Aorta (tissue), 5 donors: ENCODE data around the gene NEXN. TPM values are rescaled to one million over a fixed set of nuclear protein-coding genes. Genes with fewer than 3 reads are reported as not detected.

Experiments
- ATAC-seq: fragments of 200-7000 bp; cut with Tn5 transposase; one replicate; pipeline ENCODE4 v1.9.1; 2022; ENCODE audit warnings: moderate library complexity; ENCODE audit not compliant: low FRiP score
- DNase-seq, 2 donors: peaks; one replicate each; pipeline ENCODE4 v3.0.0-alpha.2; 2020
- H3K27ac ChIP-seq, 2 donors: one replicate each; pipeline ENCODE4 v1.5.1; 2013; ENCODE audit warnings: low read length in 2 of 2, mild to moderate bottlenecking in 2 of 2, moderate library complexity in 2 of 2, control low read depth in 1 of 2, inconsistent platforms in 1 of 2, low read depth in 1 of 2
- H3K27me3 ChIP-seq, 2 donors: one replicate each; pipeline ENCODE4 v1.6.1; 2013; ENCODE audit warnings: control low read depth in 1 of 2, low read length in 1 of 2, mild to moderate bottlenecking in 1 of 2, moderate library complexity in 1 of 2; ENCODE audit not compliant: insufficient read depth in 2 of 2, control insufficient read depth in 1 of 2
- H3K36me3 ChIP-seq, 2 donors: one replicate each; pipeline ENCODE4 v1.6.1; 2013; ENCODE audit warnings: control low read depth in 1 of 2, low read length in 1 of 2, mild to moderate bottlenecking in 1 of 2; ENCODE audit not compliant: insufficient read depth in 2 of 2, control insufficient read depth in 1 of 2
- H3K4me1 ChIP-seq, 2 donors: one replicate each; pipeline ENCODE4 v1.6.1; 2013; ENCODE audit warnings: low read length in 2 of 2, control low read depth in 1 of 2, mild to moderate bottlenecking in 1 of 2, moderate library complexity in 1 of 2; ENCODE audit not compliant: insufficient read depth in 2 of 2, control insufficient read depth in 1 of 2
- H3K4me3 ChIP-seq, 2 donors: one replicate each; pipeline ENCODE4 v1.5.1; 2013; ENCODE audit warnings: low read length in 2 of 2, control low read depth in 1 of 2, mild to moderate bottlenecking in 1 of 2
- H3K9me3 ChIP-seq: one replicate; pipeline ENCODE4 v1.6.1; 2013; ENCODE audit warnings: mild to moderate bottlenecking, low read length; ENCODE audit not compliant: control insufficient read depth
- WGBS, 2 donors: extraction: QIAGEN DNeasy Blood & Tissue Kit; methylation state at CpG; one replicate each; pipeline ENCODE4 v1.1.7; 2013; 5-methylcytosine and 5-hydroxymethylcytosine counted together
- intact Hi-C, 2 donors: fragments of 100-400 bp; cut with DNase I; formaldehyde crosslinking; loops; one replicate each; pipeline versions ENCODE4 v1.14.2 to v1.15.0; 2022
- polyA plus RNA-seq, 2 donors: library from polyadenylated mRNA; stranded (reverse); fragments of 200-250 nt; gene quantifications; one replicate each; pipeline ENCODE4 v1.2.3, GENCODE V29; 2013
- total RNA-seq, 2 donors: library from RNA; stranded (reverse); fragmentation: NEBNext Ultra II Directional; extraction: Animal tissue kit (Norgen Biotek cat#: 25700); gene quantifications; one replicate each; pipeline ENCODE4 v1.2.1, GENCODE V29; 2021
- donor health status: healthy with polysubstance abuse.
- donor health status: Bipolar disorder and iron deficiency.
- donor health status: DM: no; HTN: no; CAD: no.
- donor health status: DM: no; HTN: no; CAD: no.
- donor health status: DM: yes; HTN: yes; CAD: no.

The NEXN gene
- total and polyA plus RNA-seq, 4 donors: 81.9 to 237 (median 146) TPM

DNA sequence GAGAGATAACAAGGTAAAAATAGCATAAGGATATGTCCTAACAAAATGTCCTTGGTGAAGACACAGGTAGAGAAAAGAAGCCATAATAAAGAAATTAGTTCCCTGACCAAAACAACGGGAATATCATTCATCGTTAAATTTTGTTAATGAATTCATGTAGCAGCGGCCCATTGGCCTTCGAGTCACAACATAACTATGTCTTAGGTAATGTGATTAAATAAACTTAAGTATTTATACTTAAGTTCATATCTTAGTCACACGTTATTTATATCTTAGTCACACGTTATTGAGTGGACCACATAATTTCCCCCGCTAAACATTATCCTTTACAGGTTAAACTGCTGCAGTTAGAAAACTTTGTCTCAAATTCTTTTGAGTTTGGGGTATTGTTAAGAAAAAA lies 1.2 kb downstream of the NEXN start:
- ATAC-seq (no peak), DNase-seq (no peak)
- Histone ChIP-seq H3K9me3 (no peaks in the 10 kb centered on the region), H3K27me3 (no peaks in the 10 kb centered on the region), H3K4me1 (no peaks in the 10 kb centered on the region), H3K27ac (peak overlapping the region in 1 of 2 donors; percentile 96), H3K36me3 (peaks cover 2 to 4% of the 10 kb centered on the region in 2 donors), H3K4me3 (peak overlapping the region; percentile 93 to 97)
- intact Hi-C loops: loop anchor here (5.0 to 10.0 kb wide), 2 partner anchors 57 to 205 kb away; partner anchors contain the start of gene ZZZ3 (in 1 of the 2)
- WGBS, 2 donors: 3 to 8% methylated on average over 7 of the region's 7 CpGs

DNA sequence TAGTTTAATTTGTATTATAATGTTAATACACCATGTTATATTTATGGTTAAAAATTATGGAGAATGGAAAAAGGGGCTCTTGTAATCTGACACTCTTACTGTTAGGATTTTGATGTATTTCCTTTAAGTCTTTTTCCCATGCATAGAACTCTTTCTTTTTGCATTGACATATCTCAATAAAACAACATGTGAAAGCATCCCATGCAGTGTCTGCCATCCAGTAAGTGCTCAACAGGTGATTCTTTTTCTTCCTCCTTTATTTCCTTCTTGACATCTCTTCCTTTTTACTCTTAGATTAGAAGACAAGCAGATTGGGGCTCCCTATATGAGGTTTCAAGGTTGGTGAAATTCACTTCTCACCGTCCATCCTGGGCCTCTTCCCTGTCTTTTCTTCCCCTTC lies 2.8 kb downstream of the NEXN start:
- Histone ChIP-seq H3K4me3 (peak overlapping the region; percentile 52 to 54), H3K27me3 (no peaks in the 10 kb centered on the region), H3K27ac (no peak overlapping the region), H3K36me3 (peaks cover 2 to 4% of the 10 kb centered on the region in 2 donors), H3K9me3 (no peaks in the 10 kb centered on the region), H3K4me1 (no peaks in the 10 kb centered on the region)
- 64 to 82% methylated on average over 1 of the region's 1 CpG for WGBS, 2 donors
- ATAC-seq: no peak
- DNase-seq: no peak
- intact Hi-C loops: no loop called here

DNA sequence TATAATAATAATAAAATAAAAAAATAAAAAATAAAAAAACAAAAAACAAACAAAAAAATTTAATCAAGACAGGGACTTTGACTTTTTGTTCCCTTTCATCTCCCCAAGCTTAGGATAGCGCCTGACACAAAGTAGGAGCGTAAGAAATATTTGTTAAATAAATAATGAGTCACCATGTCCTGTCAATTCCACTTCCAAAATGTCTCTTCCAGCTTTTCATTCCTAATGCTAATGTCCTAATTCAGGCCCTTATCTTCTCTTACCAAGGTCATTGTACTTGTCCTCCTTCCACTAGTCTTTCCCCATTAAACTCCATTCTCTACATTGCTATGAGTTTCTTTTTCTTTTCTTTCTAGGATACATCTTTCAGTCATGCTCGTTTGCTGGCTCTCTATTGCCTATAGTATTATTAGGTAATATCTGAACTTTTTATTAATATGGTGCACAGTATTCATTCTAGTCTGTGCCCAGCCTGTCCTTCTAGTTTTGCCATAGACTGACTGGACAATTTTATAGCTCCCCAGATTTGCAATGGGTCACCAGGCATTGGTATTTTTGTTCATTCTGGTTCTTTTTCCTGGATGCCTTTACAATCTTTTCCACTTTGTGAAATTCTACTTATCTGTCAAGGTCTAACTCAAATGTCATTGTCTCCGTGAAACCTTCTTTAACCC lies 11.4 kb downstream of the NEXN start:
- no peaks in the 10 kb centered on the region for H3K36me3 ChIP-seq
- no peaks in the 10 kb centered on the region for H3K9me3 ChIP-seq
- no peak for ATAC-seq
- intact Hi-C loops: no loop called here
- 20 to 29% methylated on average over 4 of the region's 4 CpGs for WGBS, 2 donors
- peaks cover 3 to 4% of the 10 kb centered on the region in 2 donors for H3K4me1 ChIP-seq
- H3K27me3 ChIP-seq: no peaks in the 10 kb centered on the region
- DNase-seq: no peak
- no peak overlapping the region for H3K4me3 ChIP-seq
- no peak overlapping the region for H3K27ac ChIP-seq

DNA sequence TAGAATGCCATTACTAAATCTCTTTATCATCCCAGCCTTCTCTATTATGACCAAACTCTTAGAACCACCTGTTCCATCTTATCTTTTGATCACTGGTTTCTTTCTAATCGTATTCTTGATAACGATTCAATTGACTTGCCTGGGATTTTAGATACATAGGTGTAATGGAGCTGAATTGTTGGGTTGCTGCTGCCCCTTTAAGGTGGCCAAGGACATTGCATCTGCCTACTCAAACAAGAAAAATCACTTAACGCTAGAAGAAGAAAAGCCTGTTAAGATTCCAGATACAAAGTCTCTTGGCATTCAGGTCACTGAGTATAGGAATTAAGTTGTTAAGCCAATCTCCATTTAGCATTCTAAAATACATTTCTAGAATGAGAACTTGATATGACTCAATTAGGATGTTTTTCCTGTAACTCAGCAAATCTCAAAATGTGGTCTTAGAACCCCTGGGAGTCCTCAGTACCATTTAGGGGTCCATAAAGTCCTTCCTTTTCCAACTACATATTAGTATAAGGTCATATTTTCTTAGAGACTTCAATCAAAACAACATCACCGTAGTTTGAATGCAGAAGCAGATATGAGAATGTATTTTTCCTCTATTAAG lies 12.4 kb downstream of the NEXN start:
- ATAC-seq: peak; percentile 71
- H3K9me3 ChIP-seq: no peaks in the 10 kb centered on the region
- H3K36me3 ChIP-seq: peaks cover 0 to 2% of the 10 kb centered on the region in 2 donors
- DNase-seq: no peak
- no peak overlapping the region for H3K27ac ChIP-seq
- peaks cover 3 to 4% of the 10 kb centered on the region in 2 donors for H3K4me1 ChIP-seq
- H3K4me3 ChIP-seq: peak overlapping the region; percentile 34 to 36
- 3% methylated on average over 4 of the region's 4 CpGs for WGBS, 2 donors
- H3K27me3 ChIP-seq: no peaks in the 10 kb centered on the region
- intact Hi-C loops: no loop called here

DNA sequence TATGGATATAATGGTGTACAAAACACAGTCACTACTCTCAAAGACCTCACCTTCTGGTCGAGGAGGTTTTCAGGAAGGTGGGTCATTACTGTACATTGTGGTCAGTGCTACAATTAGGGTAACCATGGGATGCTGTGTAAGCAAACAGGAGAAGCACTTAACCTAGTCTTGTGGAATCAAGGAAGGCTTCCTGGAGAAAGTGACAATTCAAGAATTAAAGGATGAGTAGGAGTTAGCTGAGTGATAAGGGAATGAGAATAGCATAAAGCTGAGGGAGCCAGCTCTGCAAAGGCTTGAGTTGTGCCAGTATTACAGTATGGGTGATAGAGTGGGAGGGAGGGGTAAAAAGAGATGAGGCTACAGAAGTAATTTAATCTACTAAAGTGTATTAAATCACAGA lies 17.2 kb downstream of the NEXN start:
- Histone ChIP-seq H3K9me3 (no peaks in the 10 kb centered on the region), H3K4me3 (no peak overlapping the region), H3K27me3 (no peaks in the 10 kb centered on the region), H3K36me3 (peaks cover 0 to 2% of the 10 kb centered on the region in 2 donors), H3K27ac (peak overlapping the region in 1 of 2 donors; percentile 21), H3K4me1 (peaks cover 0 to 4% of the 10 kb centered on the region in 2 donors)
- no peak for ATAC-seq
- DNase-seq: no peak
- intact Hi-C loops: no loop called here
- WGBS, 2 donors: 76 to 85% methylated on average over 1 of the region's 1 CpG

DNA sequence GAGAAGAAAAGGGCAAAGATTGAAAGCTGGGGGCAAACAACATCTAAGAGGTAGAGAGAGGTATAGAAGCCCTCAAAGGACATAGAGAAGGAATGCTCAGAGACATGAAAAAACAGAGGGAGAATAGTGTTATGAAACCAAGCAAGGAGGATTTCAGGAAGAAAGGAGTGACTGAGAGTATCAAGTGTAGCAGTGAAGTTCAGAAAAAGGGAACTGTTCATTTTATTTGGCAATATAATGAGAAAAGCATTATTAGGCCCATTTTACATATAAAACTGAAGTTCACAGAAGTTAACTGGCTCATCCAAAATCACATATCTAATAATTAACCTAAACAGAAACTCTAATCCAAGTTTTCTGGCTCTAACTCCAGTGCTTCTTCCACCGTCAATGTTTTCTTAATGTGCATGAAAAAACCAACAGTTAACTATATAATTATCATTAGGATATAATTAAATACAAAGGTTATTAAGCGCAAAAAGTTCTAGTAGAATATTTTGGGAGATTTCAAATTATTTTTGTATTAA lies 17.7 kb downstream of the NEXN start:
- Histone ChIP-seq H3K4me3 (no peak overlapping the region), H3K36me3 (peaks cover 0 to 2% of the 10 kb centered on the region in 2 donors), H3K27me3 (no peaks in the 10 kb centered on the region), H3K9me3 (no peaks in the 10 kb centered on the region), H3K27ac (peak overlapping the region in 1 of 2 donors; percentile 21), H3K4me1 (peaks cover 0 to 4% of the 10 kb centered on the region in 2 donors)
- no peak for DNase-seq
- no peak for ATAC-seq
- intact Hi-C loops: no loop called here
- WGBS, 2 donors: 57 to 60% methylated on average over 2 of the region's 2 CpGs

DNA sequence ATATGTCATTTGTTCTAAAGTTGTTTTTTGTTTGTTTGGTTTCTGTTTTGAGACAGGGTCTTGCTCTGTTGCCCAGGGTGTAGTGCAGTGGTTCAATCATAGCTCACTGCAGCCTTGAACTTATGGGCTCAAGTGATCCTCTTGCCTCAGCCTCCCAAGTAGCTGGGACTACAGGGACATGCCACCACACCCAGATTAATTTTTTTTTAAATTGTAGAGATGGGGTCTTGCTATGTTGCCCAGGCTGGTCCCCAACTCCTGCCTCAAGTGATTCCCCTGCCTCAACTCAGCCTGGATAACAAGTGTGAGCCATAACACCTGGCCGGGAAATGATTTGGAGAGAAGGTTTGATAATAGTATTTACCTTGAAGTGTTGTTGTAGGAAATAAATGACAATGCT lies 18.2 kb downstream of the NEXN start:
- Histone ChIP-seq H3K4me1 (peaks cover 0 to 3% of the 10 kb centered on the region in 2 donors), H3K27me3 (no peaks in the 10 kb centered on the region), H3K36me3 (peaks cover 0 to 2% of the 10 kb centered on the region in 2 donors), H3K27ac (no peak overlapping the region), H3K4me3 (no peak overlapping the region), H3K9me3 (no peaks in the 10 kb centered on the region)
- 90 to 92% methylated on average over 1 of the region's 1 CpG for WGBS, 2 donors
- intact Hi-C loops: no loop called here
- no peak for ATAC-seq
- DNase-seq: no peak

DNA sequence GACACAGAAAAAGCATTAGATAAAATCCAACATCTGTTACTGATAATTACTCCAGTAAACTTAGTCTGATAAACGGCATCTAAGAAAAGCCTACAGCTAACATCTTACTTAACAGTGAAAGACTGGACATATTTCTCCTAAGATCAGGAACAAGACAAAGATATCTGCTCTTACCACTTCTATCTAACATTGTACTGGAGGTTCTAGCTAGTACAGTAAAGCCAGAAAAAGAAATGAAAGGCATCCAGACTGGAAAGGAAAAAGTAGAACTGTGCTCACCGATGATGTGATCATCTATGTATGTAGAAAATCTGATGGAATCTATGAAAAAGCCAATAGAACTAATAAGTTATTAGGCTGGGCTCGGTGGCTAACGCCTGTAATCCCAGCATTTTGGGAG lies 21.7 kb downstream of the NEXN start:
- H3K27me3 ChIP-seq: no peaks in the 10 kb centered on the region
- intact Hi-C loops: no loop called here
- WGBS, 2 donors: 88 to 91% methylated on average over 4 of the region's 4 CpGs
- no peaks in the 10 kb centered on the region for H3K9me3 ChIP-seq
- H3K4me3 ChIP-seq: no peak overlapping the region
- DNase-seq (no peak), ATAC-seq (no peak)
- H3K4me1 ChIP-seq: peaks cover 0 to 2% of the 10 kb centered on the region in 2 donors
- peaks cover 0 to 2% of the 10 kb centered on the region in 2 donors for H3K36me3 ChIP-seq
- H3K27ac ChIP-seq: no peak overlapping the region
